Measurements from ENCODE around the gene DLGAP5.
A peak's percentile ranks its signal among the peaks of the same experiment; 100 is the strongest.

DLGAP5 gene

DNA sequence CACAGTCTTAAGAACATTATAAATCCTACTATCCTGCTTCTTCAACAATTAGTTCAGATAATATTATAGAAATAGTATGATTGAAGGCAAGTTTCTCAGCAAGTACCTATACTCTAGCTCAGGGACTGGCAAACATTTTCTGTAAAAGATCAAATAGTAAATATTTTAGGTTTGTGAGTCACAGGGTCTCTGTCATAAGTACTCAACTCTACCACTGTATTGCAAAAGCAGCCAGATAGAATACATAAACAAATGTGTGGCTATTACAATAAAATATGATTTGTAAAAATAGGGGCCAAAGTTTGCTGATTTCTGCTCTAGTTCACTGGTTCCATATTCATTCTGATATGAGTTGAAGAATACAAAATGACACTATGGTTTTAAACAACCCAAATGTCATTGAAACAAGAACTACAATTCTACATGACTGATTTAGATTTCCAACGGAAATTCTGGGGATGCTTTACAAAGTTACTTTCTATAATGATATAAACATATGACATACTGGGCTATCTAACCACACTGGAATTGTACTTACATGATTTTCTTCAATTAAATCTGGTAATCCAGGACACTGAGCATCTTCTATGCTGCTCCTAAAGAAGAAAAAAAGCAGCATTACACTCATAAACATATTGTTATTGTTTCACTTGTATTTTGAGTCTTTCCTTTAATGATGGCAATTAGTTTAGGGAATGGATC lies 39.2 kb downstream of the DLGAP5 start:
- ATAC-seq (ENCODE audit: low read depth) (no peak), DNase-seq (ENCODE audit: low spot score) (no peak)
- H3K9me3 ChIP-seq (ENCODE audit: severe bottlenecking): no peaks in the 10 kb centered on the region
- no peak overlapping the region for H3K4me3 ChIP-seq (ENCODE audit: severe bottlenecking)
- peaks cover 96% of the 10 kb centered on the region for H3K36me3 ChIP-seq (ENCODE audit: low read depth)
- H3K4me1 ChIP-seq (ENCODE audit: insufficient read depth, poor library complexity, severe bottlenecking): no peaks in the 10 kb centered on the region
- TF ChIP-seq, protein P1, sequence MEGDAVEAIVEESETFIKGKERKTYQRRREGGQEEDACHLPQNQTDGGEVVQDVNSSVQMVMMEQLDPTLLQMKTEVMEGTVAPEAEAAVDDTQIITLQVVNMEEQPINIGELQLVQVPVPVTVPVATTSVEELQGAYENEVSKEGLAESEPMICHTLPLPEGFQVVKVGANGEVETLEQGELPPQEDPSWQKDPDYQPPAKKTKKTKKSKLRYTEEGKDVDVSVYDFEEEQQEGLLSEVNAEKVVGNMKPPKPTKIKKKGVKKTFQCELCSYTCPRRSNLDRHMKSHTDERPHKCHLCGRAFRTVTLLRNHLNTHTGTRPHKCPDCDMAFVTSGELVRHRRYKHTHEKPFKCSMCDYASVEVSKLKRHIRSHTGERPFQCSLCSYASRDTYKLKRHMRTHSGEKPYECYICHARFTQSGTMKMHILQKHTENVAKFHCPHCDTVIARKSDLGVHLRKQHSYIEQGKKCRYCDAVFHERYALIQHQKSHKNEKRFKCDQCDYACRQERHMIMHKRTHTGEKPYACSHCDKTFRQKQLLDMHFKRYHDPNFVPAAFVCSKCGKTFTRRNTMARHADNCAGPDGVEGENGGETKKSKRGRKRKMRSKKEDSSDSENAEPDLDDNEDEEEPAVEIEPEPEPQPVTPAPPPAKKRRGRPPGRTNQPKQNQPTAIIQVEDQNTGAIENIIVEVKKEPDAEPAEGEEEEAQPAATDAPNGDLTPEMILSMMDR (IDR thresholded peaks at IDR 0.05; ENCODE audit: poor library complexity, severe bottlenecking): no peak
- H3K27me3 ChIP-seq (ENCODE audit: insufficient read depth, poor library complexity, severe bottlenecking): no peaks in the 10 kb centered on the region
- no peak overlapping the region for H3K27ac ChIP-seq (ENCODE audit: poor library complexity, severe bottlenecking)

DNA sequence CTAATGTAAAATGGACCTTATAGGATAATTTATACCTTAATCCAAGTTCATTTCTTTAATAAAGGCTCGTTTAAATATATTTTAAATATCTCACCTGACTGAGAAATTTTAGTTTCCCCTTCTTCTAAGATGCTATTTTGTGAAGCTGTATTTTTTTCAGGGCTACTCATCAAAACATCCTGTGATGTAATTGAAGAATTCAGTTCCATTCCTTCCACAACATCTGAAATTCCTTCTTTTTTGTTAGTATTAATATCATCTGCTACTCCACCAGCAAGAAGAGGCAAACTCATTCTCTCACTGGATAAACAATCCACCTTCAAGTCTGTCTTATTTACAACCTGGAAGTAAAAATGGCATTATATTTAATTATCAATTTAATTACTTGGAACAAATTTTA lies 39.8 kb downstream of the DLGAP5 start:
- H3K9me3 ChIP-seq (ENCODE audit: severe bottlenecking): no peaks in the 10 kb centered on the region
- no peaks in the 10 kb centered on the region for H3K27me3 ChIP-seq (ENCODE audit: insufficient read depth, poor library complexity, severe bottlenecking)
- ATAC-seq (ENCODE audit: low read depth): no peak
- H3K4me3 ChIP-seq (ENCODE audit: severe bottlenecking): no peak overlapping the region
- no peak overlapping the region for H3K27ac ChIP-seq (ENCODE audit: poor library complexity, severe bottlenecking)
- no peaks in the 10 kb centered on the region for H3K4me1 ChIP-seq (ENCODE audit: insufficient read depth, poor library complexity, severe bottlenecking)
- TF ChIP-seq, protein P1 (IDR thresholded peaks at IDR 0.05; ENCODE audit: poor library complexity, severe bottlenecking): no peak
- peaks cover 96% of the 10 kb centered on the region for H3K36me3 ChIP-seq (ENCODE audit: low read depth)
- DNase-seq (ENCODE audit: low spot score): no peak

DNA sequence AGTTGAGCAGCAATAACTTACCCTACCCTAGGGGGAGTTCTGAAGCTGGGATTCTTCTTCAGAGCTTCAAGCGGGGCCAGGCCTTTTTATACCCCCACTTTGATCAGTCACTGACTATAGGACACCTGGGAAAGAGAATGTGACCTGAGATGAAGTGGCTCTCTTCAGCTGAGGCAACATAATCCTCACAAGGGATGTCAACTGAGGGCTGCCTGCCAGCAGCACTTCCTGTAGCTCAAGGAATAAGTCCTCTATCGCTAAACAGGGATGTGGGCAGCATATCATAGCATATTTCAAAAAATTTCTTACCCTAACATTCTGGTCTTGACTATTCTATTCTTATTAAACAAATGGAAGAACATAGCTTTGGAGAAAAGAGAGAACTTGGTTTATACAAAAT lies 45.0 kb downstream of the DLGAP5 start:
- DNase-seq (ENCODE audit: low spot score) (no peak), ATAC-seq (ENCODE audit: low read depth) (peak; percentile 30; the same call in 2 of the 3 replicates)
- H3K4me3 ChIP-seq (ENCODE audit: severe bottlenecking): no peak overlapping the region
- H3K36me3 ChIP-seq (ENCODE audit: low read depth): peaks cover 98% of the 10 kb centered on the region
- TF ChIP-seq, protein P1 (IDR thresholded peaks at IDR 0.05; ENCODE audit: poor library complexity, severe bottlenecking): no peak
- H3K9me3 ChIP-seq (ENCODE audit: severe bottlenecking): no peaks in the 10 kb centered on the region
- H3K27ac ChIP-seq (ENCODE audit: poor library complexity, severe bottlenecking): no peak overlapping the region
- no peaks in the 10 kb centered on the region for H3K4me1 ChIP-seq (ENCODE audit: insufficient read depth, poor library complexity, severe bottlenecking)
- H3K27me3 ChIP-seq (ENCODE audit: insufficient read depth, poor library complexity, severe bottlenecking): no peaks in the 10 kb centered on the region

DNA sequence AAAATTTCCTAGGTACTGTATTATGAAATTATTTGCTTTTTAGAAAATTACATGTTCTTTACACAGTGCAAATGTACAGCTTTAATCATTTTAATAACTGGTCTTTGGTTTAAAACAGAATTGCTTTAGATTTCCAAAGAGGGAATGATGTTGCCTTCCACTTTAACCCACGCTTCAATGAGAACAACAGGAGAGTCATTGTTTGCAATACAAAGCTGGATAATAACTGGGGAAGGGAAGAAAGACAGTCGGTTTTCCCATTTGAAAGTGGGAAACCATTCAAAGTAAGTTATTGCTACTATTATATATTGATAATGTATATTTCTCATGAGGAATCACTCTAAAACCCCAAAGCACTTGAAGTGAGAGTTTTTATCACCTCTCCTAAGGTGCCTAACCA lies 48.9 kb downstream of the DLGAP5 start:
- H3K4me3 ChIP-seq (ENCODE audit: severe bottlenecking): no peak overlapping the region
- peaks cover 100% of the 10 kb centered on the region for H3K36me3 ChIP-seq (ENCODE audit: low read depth)
- no peaks in the 10 kb centered on the region for H3K27me3 ChIP-seq (ENCODE audit: insufficient read depth, poor library complexity, severe bottlenecking)
- DNase-seq (ENCODE audit: low spot score): no peak
- TF ChIP-seq, protein P1 (IDR thresholded peaks at IDR 0.05; ENCODE audit: poor library complexity, severe bottlenecking): no peak
- no peak overlapping the region for H3K27ac ChIP-seq (ENCODE audit: poor library complexity, severe bottlenecking)
- no peaks in the 10 kb centered on the region for H3K9me3 ChIP-seq (ENCODE audit: severe bottlenecking)
- ATAC-seq (ENCODE audit: low read depth): no peak
- H3K4me1 ChIP-seq (ENCODE audit: insufficient read depth, poor library complexity, severe bottlenecking): no peaks in the 10 kb centered on the region

DNA sequence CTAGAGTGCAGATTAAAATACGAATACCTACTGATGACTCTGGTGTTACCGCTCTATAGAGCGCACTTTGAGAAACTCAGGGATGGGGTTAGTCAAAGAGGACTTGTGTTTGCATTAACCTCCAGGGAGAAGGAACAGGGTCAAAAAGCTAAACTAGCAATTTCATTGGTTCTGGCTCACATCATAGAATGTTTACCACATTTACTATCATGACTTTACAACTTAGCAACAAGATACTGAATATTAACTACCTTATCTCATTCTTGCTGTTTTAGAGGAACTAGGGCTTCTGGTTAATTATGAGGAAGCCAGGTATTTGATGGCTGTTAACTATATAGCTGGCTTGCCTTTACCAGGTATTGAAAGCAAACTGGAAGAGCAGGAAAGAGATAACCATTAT lies 49.6 kb downstream of the DLGAP5 start:
- TF ChIP-seq, protein P1 (IDR thresholded peaks at IDR 0.05; ENCODE audit: poor library complexity, severe bottlenecking): no peak
- H3K9me3 ChIP-seq (ENCODE audit: severe bottlenecking): no peaks in the 10 kb centered on the region
- no peak overlapping the region for H3K27ac ChIP-seq (ENCODE audit: poor library complexity, severe bottlenecking)
- no peak for DNase-seq (ENCODE audit: low spot score)
- no peak overlapping the region for H3K4me3 ChIP-seq (ENCODE audit: severe bottlenecking)
- no peak for ATAC-seq (ENCODE audit: low read depth)
- H3K36me3 ChIP-seq (ENCODE audit: low read depth): peaks cover 100% of the 10 kb centered on the region
- no peaks in the 10 kb centered on the region for H3K27me3 ChIP-seq (ENCODE audit: insufficient read depth, poor library complexity, severe bottlenecking)
- no peaks in the 10 kb centered on the region for H3K4me1 ChIP-seq (ENCODE audit: insufficient read depth, poor library complexity, severe bottlenecking)
